Measurements from ENCODE around the gene TBCEL.
A peak's percentile ranks its signal among the peaks of the same experiment; 100 is the strongest.

TBCEL gene

GRCh38 chr11:121082670-121083069, 58.8 kb downstream of the TBCEL start:
- Histone ChIP-seq H3K9me3 (ENCODE audit: control insufficient read depth, insufficient read depth, low read length) (no peaks in the 10 kb centered on the region), H3K27ac (ENCODE audit: low read length) (no peak overlapping the region), H3K36me3 (ENCODE audit: control insufficient read depth, insufficient read depth, low read length) (peaks cover 3% of the 10 kb centered on the region; the same call in 1 of the 2 replicates), H3K4me3 (ENCODE audit: low read length) (no peak overlapping the region), H3K4me1 (ENCODE audit: control insufficient read depth, insufficient read depth, low read length) (no peaks in the 10 kb centered on the region), H3K27me3 (ENCODE audit: control insufficient read depth, insufficient read depth, low read length) (no peaks in the 10 kb centered on the region)
- peak; percentile 20 for DNase-seq (ENCODE audit: low read depth, low spot score)
- WGBS (ENCODE audit: insufficient coverage, insufficient read length): no CpG with 5 or more reads among the region's 1 CpG

GRCh38 chr11:121086866-121087265, 63.0 kb downstream of the TBCEL start:
- no peak overlapping the region for H3K27ac ChIP-seq (ENCODE audit: low read length)
- H3K4me1 ChIP-seq (ENCODE audit: control insufficient read depth, insufficient read depth, low read length): no peaks in the 10 kb centered on the region
- no peak overlapping the region for H3K4me3 ChIP-seq (ENCODE audit: low read length)
- H3K27me3 ChIP-seq (ENCODE audit: control insufficient read depth, insufficient read depth, low read length): no peaks in the 10 kb centered on the region
- H3K36me3 ChIP-seq (ENCODE audit: control insufficient read depth, insufficient read depth, low read length): peaks cover 3% of the 10 kb centered on the region; the same call in 1 of the 2 replicates
- no peak for DNase-seq (ENCODE audit: low read depth, low spot score)
- WGBS (ENCODE audit: insufficient coverage, insufficient read length): no CpG with 5 or more reads among the region's 4 CpGs
- H3K9me3 ChIP-seq (ENCODE audit: control insufficient read depth, insufficient read depth, low read length): no peaks in the 10 kb centered on the region

GRCh38 chr11:121089566-121089965, 65.7 kb downstream of the TBCEL start:
- H3K27ac ChIP-seq (ENCODE audit: low read length): no peak overlapping the region
- DNase-seq (ENCODE audit: low read depth, low spot score): no peak
- no CpG with 5 or more reads among the region's 1 CpG for WGBS (ENCODE audit: insufficient coverage, insufficient read length)

DNA sequence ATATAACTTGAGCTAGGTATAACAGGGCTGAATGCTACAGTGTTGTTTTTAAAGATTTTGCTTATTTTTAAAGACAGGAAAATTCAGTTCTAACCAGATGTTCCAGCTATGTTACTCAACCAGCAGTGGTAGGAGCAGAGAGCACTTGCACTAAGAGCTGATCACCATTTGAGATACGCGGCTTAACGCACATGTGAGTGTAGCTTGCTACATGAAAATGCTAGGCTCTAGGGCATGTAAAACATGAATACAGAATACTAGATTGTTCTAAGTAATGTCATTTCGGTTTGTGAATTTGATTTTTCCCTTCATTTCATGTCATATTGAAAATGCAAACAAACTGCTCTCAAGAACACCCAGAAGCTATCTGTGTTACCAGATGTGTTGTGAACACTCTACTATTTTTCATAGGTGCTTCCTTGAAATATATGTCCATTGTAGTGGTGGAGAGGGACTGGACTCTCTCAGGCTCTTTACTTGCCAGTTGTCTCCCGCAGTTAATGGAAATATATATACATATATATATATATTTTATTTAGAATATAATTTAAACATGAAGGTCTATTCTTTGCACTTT, 66.3 kb downstream of the TBCEL start:
- Histone ChIP-seq H3K27me3 (ENCODE audit: control insufficient read depth, insufficient read depth, low read length) (no peaks in the 10 kb centered on the region), H3K27ac (ENCODE audit: low read length) (no peak overlapping the region), H3K9me3 (ENCODE audit: control insufficient read depth, insufficient read depth, low read length) (no peaks in the 10 kb centered on the region), H3K36me3 (ENCODE audit: control insufficient read depth, insufficient read depth, low read length) (peaks cover 3% of the 10 kb centered on the region; the same call in 1 of the 2 replicates), H3K4me3 (ENCODE audit: low read length) (no peak overlapping the region), H3K4me1 (ENCODE audit: control insufficient read depth, insufficient read depth, low read length) (no peaks in the 10 kb centered on the region)
- no peak for DNase-seq (ENCODE audit: low read depth, low spot score)
- no CpG with 5 or more reads among the region's 5 CpGs for WGBS (ENCODE audit: insufficient coverage, insufficient read length)

More at GRCh38 chr11:121089566-121089965, 65.7 kb downstream of the TBCEL start:
- Histone ChIP-seq H3K9me3 (ENCODE audit: control insufficient read depth, insufficient read depth, low read length) (no peaks in the 10 kb centered on the region), H3K27me3 (ENCODE audit: control insufficient read depth, insufficient read depth, low read length) (no peaks in the 10 kb centered on the region), H3K4me1 (ENCODE audit: control insufficient read depth, insufficient read depth, low read length) (no peaks in the 10 kb centered on the region), H3K4me3 (ENCODE audit: low read length) (no peak overlapping the region), H3K36me3 (ENCODE audit: control insufficient read depth, insufficient read depth, low read length) (peaks cover 3% of the 10 kb centered on the region; the same call in 1 of the 2 replicates)

DNA sequence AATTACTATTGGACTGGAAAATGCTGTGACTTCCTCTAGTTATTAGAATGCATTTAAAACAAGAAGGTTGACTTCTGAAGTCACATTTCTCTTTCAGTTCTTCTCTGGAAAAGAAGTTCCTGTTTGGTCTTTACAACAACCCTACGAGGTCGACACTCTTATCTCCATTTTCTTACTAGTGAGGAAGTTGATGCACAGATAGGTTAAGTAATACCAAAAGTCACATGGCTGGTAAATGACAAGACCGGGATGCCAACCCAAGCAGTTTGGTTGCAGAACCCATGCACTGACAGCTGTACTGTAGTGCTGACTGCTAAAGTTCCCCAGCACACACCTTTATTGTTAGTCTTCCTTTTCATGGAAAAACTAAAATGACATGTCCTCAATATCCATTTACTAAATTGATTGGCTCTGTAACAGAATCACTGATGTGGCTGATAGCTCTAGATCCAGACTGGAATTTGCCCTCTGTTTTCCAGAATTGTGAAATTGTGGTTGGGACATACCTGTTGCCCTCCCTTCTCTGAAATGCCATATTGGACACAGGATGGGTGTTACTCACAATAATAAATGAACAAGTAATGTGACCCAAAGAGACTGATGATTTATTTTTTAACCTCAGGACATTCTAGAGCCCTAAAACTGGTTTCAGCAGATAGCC, 67.7 kb downstream of the TBCEL start:
- no peaks in the 10 kb centered on the region for H3K4me1 ChIP-seq (ENCODE audit: control insufficient read depth, insufficient read depth, low read length)
- H3K27ac ChIP-seq (ENCODE audit: low read length): no peak overlapping the region
- no peak for DNase-seq (ENCODE audit: low read depth, low spot score)
- H3K9me3 ChIP-seq (ENCODE audit: control insufficient read depth, insufficient read depth, low read length): no peaks in the 10 kb centered on the region
- no peaks in the 10 kb centered on the region for H3K27me3 ChIP-seq (ENCODE audit: control insufficient read depth, insufficient read depth, low read length)
- no CpG with 5 or more reads among the region's 3 CpGs for WGBS (ENCODE audit: insufficient coverage, insufficient read length)
- H3K4me3 ChIP-seq (ENCODE audit: low read length): no peak overlapping the region
- H3K36me3 ChIP-seq (ENCODE audit: control insufficient read depth, insufficient read depth, low read length): peaks cover 3% of the 10 kb centered on the region; the same call in 1 of the 2 replicates

GRCh38 chr11:121095561-121095960, 71.7 kb downstream of the TBCEL start:
- H3K4me1 ChIP-seq (ENCODE audit: control insufficient read depth, insufficient read depth, low read length): no peaks in the 10 kb centered on the region
- H3K9me3 ChIP-seq (ENCODE audit: control insufficient read depth, insufficient read depth, low read length): no peaks in the 10 kb centered on the region
- no CpG with 5 or more reads among the region's 1 CpG for WGBS (ENCODE audit: insufficient coverage, insufficient read length)
- no peaks in the 10 kb centered on the region for H3K27me3 ChIP-seq (ENCODE audit: control insufficient read depth, insufficient read depth, low read length)
- DNase-seq (ENCODE audit: low read depth, low spot score): no peak
- H3K27ac ChIP-seq (ENCODE audit: low read length): no peak overlapping the region
- H3K36me3 ChIP-seq (ENCODE audit: control insufficient read depth, insufficient read depth, low read length): no peaks in the 10 kb centered on the region
- H3K4me3 ChIP-seq (ENCODE audit: low read length): no peak overlapping the region

GRCh38 chr11:121099364-121099763, 75.5 kb downstream of the TBCEL start:
- Histone ChIP-seq H3K4me3 (ENCODE audit: low read length) (no peak overlapping the region), H3K27me3 (ENCODE audit: control insufficient read depth, insufficient read depth, low read length) (no peaks in the 10 kb centered on the region), H3K9me3 (ENCODE audit: control insufficient read depth, insufficient read depth, low read length) (no peaks in the 10 kb centered on the region), H3K36me3 (ENCODE audit: control insufficient read depth, insufficient read depth, low read length) (no peaks in the 10 kb centered on the region), H3K27ac (ENCODE audit: low read length) (no peak overlapping the region), H3K4me1 (ENCODE audit: control insufficient read depth, insufficient read depth, low read length) (no peaks in the 10 kb centered on the region)
- no peak for DNase-seq (ENCODE audit: low read depth, low spot score)
- WGBS (ENCODE audit: insufficient coverage, insufficient read length): 100% methylated on average over 2 of the region's 4 CpGs

DNA sequence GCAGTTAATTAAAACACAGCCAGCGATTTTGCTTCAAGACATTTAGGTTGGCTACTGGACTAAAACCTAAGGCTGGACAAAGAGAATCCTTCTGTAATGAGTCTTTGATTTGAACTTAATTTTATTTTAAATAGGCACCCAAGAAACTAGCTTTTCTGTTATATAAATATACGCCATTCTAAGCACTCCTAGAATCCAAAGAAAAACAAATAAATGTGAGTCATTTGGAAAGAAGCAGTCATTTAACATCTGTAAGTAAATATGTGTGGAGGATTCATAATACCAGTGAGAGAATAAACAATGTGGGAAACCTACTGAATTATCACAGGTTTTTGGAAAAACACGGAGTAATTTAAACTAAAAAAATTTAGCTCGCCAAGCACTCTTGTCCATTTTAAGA, 76.0 kb downstream of the TBCEL start:
- H3K27ac ChIP-seq (ENCODE audit: low read length): no peak overlapping the region
- DNase-seq (ENCODE audit: low read depth, low spot score): no peak
- no peaks in the 10 kb centered on the region for H3K9me3 ChIP-seq (ENCODE audit: control insufficient read depth, insufficient read depth, low read length)
- H3K4me3 ChIP-seq (ENCODE audit: low read length): no peak overlapping the region
- no peaks in the 10 kb centered on the region for H3K4me1 ChIP-seq (ENCODE audit: control insufficient read depth, insufficient read depth, low read length)
- no CpG with 5 or more reads among the region's 4 CpGs for WGBS (ENCODE audit: insufficient coverage, insufficient read length)
- H3K27me3 ChIP-seq (ENCODE audit: control insufficient read depth, insufficient read depth, low read length): no peaks in the 10 kb centered on the region
- no peaks in the 10 kb centered on the region for H3K36me3 ChIP-seq (ENCODE audit: control insufficient read depth, insufficient read depth, low read length)

DNA sequence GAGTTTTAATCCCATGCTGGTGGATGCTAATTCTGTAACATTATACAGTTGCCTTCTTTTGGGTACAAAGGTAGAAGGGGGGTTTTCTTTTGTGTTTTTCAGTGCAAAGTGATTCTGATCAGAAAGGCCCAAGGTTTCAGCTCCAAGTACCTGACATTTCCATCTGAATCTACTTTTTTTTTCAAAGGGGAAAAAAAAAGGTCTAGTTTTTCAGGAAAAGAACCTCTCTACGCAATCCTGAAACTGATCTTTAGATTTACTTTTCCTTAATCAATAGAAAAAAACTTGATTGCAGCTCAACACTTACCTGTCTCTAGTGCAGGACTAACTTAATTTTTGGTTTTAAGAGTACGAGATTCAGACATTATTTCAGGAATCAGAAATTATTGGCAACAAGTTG, 77.0 kb downstream of the TBCEL start, which contains the start of gene TECTA:
TECTA (plus strand) TSS at position 301 of the 400 bp plus-strand sequence. CDS start 1,423 bp downstream, outside the sequence.
- Histone ChIP-seq H3K36me3 (ENCODE audit: control insufficient read depth, insufficient read depth, low read length) (no peaks in the 10 kb centered on the region), H3K9me3 (ENCODE audit: control insufficient read depth, insufficient read depth, low read length) (no peaks in the 10 kb centered on the region), H3K4me3 (ENCODE audit: low read length) (no peak within 1 kb of the TSS), H3K27me3 (ENCODE audit: control insufficient read depth, insufficient read depth, low read length) (no peaks in the 10 kb centered on the region), H3K27ac (ENCODE audit: low read length) (no peak within 1 kb of the TSS), H3K4me1 (ENCODE audit: control insufficient read depth, insufficient read depth, low read length) (no peaks in the 10 kb centered on the region)
- no CpG with 5 or more reads among the region's 2 CpGs for WGBS (ENCODE audit: insufficient coverage, insufficient read length)
- no peak for DNase-seq (ENCODE audit: low read depth, low spot score)

DNA sequence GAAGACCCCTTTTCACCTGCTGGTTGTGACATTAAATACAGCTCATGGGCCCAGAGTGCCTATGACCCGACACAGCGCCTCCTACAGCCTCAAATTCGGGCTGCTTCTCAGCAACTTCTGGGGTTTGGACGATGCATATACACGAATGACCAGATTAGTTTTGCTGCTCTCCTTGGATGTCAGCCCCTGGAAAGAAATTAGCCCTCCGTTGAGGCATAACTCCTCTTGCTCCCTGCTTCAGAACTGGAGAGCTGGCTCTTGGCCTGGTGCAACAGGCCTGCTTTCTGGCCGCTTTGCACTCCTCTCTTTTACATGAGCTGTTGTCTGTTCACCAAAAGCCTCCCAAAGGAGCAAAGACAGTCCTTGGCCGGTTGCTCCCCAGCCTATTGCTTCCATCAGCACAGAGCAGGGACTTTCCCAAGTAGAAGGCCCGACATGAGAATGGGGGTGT, 80.4 kb downstream of the TBCEL start:
- Histone ChIP-seq H3K27me3 (ENCODE audit: control insufficient read depth, insufficient read depth, low read length) (no peaks in the 10 kb centered on the region), H3K4me3 (ENCODE audit: low read length) (no peak overlapping the region), H3K4me1 (ENCODE audit: control insufficient read depth, insufficient read depth, low read length) (no peaks in the 10 kb centered on the region), H3K27ac (ENCODE audit: low read length) (no peak overlapping the region), H3K36me3 (ENCODE audit: control insufficient read depth, insufficient read depth, low read length) (no peaks in the 10 kb centered on the region), H3K9me3 (ENCODE audit: control insufficient read depth, insufficient read depth, low read length) (no peaks in the 10 kb centered on the region)
- peak; percentile 13 for DNase-seq (ENCODE audit: low read depth, low spot score)
- WGBS (ENCODE audit: insufficient coverage, insufficient read length): no CpG with 5 or more reads among the region's 9 CpGs
